ENCODE measurements around the gene ACSM6.

Gene ACSM6

GRCh38 chr10:95171336-95171735, 22.7 kb upstream of the ACSM6 start:
- Histone ChIP-seq H3K4me3 (ENCODE audit: low read depth, low read length) (no peak overlapping the region), H4K12ac (ENCODE audit: low read depth, low read length) (no peak overlapping the region), H3K23ac (ENCODE audit: low read length) (no peak overlapping the region), H3K79me2 (ENCODE audit: control insufficient read depth, insufficient read depth, low read length, poor library complexity) (no peaks in the 10 kb centered on the region), H2BK5ac (ENCODE audit: low read depth, low read length, poor library complexity) (no peak overlapping the region), H3K18ac (ENCODE audit: low read length) (no peak overlapping the region), H3K4ac (ENCODE audit: low read depth, low read length) (no peak overlapping the region), H2BK12ac (ENCODE audit: low read length) (no peak overlapping the region), H3K9ac (ENCODE audit: low read length) (no peak overlapping the region), H2AFZ (ENCODE audit: insufficient read depth, low read length, poor library complexity) (no peak overlapping the region), H3K79me1 (ENCODE audit: low read length) (no peaks in the 10 kb centered on the region), H3K27ac (ENCODE audit: low read depth, low read length) (no peak overlapping the region), H3K14ac (ENCODE audit: low read length) (no peak overlapping the region), H4K8ac (ENCODE audit: low read depth, low read length) (no peak overlapping the region), H3K4me2 (ENCODE audit: low read length) (no peak overlapping the region), H3K9me3 (ENCODE audit: insufficient read depth, low read depth, low read length) (peaks cover 1% of the 10 kb centered on the region), H3K27me3 (ENCODE audit: insufficient read depth, low read length) (no peaks in the 10 kb centered on the region), H2AK5ac (ENCODE audit: low read length) (no peak overlapping the region), H4K91ac (ENCODE audit: low read depth, low read length) (no peak overlapping the region), H2BK120ac (ENCODE audit: insufficient read depth, low read length, poor library complexity) (no peak overlapping the region), H3K4me1 (ENCODE audit: control insufficient read depth in 1 of 2, insufficient read depth in 2 of 2, low read length in 2 of 2) (no peaks in the 10 kb centered on the region), H3K36me3 (ENCODE audit: control insufficient read depth in 1 of 2, insufficient read depth in 2 of 2, low read length in 2 of 2) (no peaks in the 10 kb centered on the region)
- DNase-seq: no peak
- WGBS (ENCODE audit: extremely low coverage, insufficient coverage, insufficient read length): no CpG with 5 or more reads among the region's 3 CpGs

- Histone ChIP-seq H3K27ac (ENCODE audit: low read depth, low read length) (no peak overlapping the region), H3K36me3 (ENCODE audit: control insufficient read depth in 1 of 2, insufficient read depth in 2 of 2, low read length in 2 of 2) (no peaks in the 10 kb centered on the region)
Measured at GRCh38 chr10:95172851-95173250, 21.2 kb upstream of the ACSM6 start.

GRCh38 chr10:95176101-95176500, 17.9 kb upstream of the ACSM6 start:
- Histone ChIP-seq H3K23ac (ENCODE audit: low read length) (no peak overlapping the region), H4K8ac (ENCODE audit: low read depth, low read length) (no peak overlapping the region), H3K9me3 (ENCODE audit: insufficient read depth, low read depth, low read length) (peaks cover 2% of the 10 kb centered on the region), H2AK5ac (ENCODE audit: low read length) (no peak overlapping the region), H3K4me3 (ENCODE audit: low read depth, low read length) (no peak overlapping the region), H3K18ac (ENCODE audit: low read length) (no peak overlapping the region), H3K4ac (ENCODE audit: low read depth, low read length) (no peak overlapping the region), H3K4me2 (ENCODE audit: low read length) (no peak overlapping the region), H2AFZ (ENCODE audit: insufficient read depth, low read length, poor library complexity) (no peak overlapping the region), H3K27me3 (ENCODE audit: insufficient read depth, low read length) (no peaks in the 10 kb centered on the region), H4K12ac (ENCODE audit: low read depth, low read length) (no peak overlapping the region), H2BK12ac (ENCODE audit: low read length) (no peak overlapping the region), H3K27ac (ENCODE audit: low read depth, low read length) (no peak overlapping the region), H3K14ac (ENCODE audit: low read length) (no peak overlapping the region), H2BK5ac (ENCODE audit: low read depth, low read length, poor library complexity) (no peak overlapping the region), H3K79me1 (ENCODE audit: low read length) (no peaks in the 10 kb centered on the region), H3K9ac (ENCODE audit: low read length) (no peak overlapping the region), H4K91ac (ENCODE audit: low read depth, low read length) (no peak overlapping the region), H3K36me3 (ENCODE audit: control insufficient read depth in 1 of 2, insufficient read depth in 2 of 2, low read length in 2 of 2) (no peaks in the 10 kb centered on the region), H3K4me1 (ENCODE audit: control insufficient read depth in 1 of 2, insufficient read depth in 2 of 2, low read length in 2 of 2) (no peaks in the 10 kb centered on the region), H2BK120ac (ENCODE audit: insufficient read depth, low read length, poor library complexity) (no peak overlapping the region), H3K79me2 (ENCODE audit: control insufficient read depth, insufficient read depth, low read length, poor library complexity) (no peaks in the 10 kb centered on the region)
- DNase-seq: no peak
- WGBS (ENCODE audit: extremely low coverage, insufficient coverage, insufficient read length): no CpG with 5 or more reads among the region's 2 CpGs

More at GRCh38 chr10:95172851-95173250, 21.2 kb upstream of the ACSM6 start:
- no peaks in the 10 kb centered on the region for H3K4me1 ChIP-seq (ENCODE audit: control insufficient read depth in 1 of 2, insufficient read depth in 2 of 2, low read length in 2 of 2)
- no peak overlapping the region for H4K8ac ChIP-seq (ENCODE audit: low read depth, low read length)
- H3K27me3 ChIP-seq (ENCODE audit: insufficient read depth, low read length): no peaks in the 10 kb centered on the region
- H3K18ac ChIP-seq (ENCODE audit: low read length): no peak overlapping the region
- no peak for DNase-seq
- no peak overlapping the region for H2BK5ac ChIP-seq (ENCODE audit: low read depth, low read length, poor library complexity)
- no peak overlapping the region for H2BK120ac ChIP-seq (ENCODE audit: insufficient read depth, low read length, poor library complexity)
- no peak overlapping the region for H2AK5ac ChIP-seq (ENCODE audit: low read length)
- H2BK12ac ChIP-seq (ENCODE audit: low read length): no peak overlapping the region
- H3K4ac ChIP-seq (ENCODE audit: low read depth, low read length): no peak overlapping the region
- H3K4me2 ChIP-seq (ENCODE audit: low read length): no peak overlapping the region
- H3K9me3 ChIP-seq (ENCODE audit: insufficient read depth, low read depth, low read length): peaks cover 2% of the 10 kb centered on the region
- no peak overlapping the region for H3K23ac ChIP-seq (ENCODE audit: low read length)
- no CpG with 5 or more reads among the region's 1 CpG for WGBS (ENCODE audit: extremely low coverage, insufficient coverage, insufficient read length)
- no peak overlapping the region for H3K4me3 ChIP-seq (ENCODE audit: low read depth, low read length)
- H4K91ac ChIP-seq (ENCODE audit: low read depth, low read length): no peak overlapping the region
- H2AFZ ChIP-seq (ENCODE audit: insufficient read depth, low read length, poor library complexity): no peak overlapping the region
- no peak overlapping the region for H3K9ac ChIP-seq (ENCODE audit: low read length)
- no peaks in the 10 kb centered on the region for H3K79me1 ChIP-seq (ENCODE audit: low read length)
- no peaks in the 10 kb centered on the region for H3K79me2 ChIP-seq (ENCODE audit: control insufficient read depth, insufficient read depth, low read length, poor library complexity)
- no peak overlapping the region for H4K12ac ChIP-seq (ENCODE audit: low read depth, low read length)
- no peak overlapping the region for H3K14ac ChIP-seq (ENCODE audit: low read length)

DNA sequence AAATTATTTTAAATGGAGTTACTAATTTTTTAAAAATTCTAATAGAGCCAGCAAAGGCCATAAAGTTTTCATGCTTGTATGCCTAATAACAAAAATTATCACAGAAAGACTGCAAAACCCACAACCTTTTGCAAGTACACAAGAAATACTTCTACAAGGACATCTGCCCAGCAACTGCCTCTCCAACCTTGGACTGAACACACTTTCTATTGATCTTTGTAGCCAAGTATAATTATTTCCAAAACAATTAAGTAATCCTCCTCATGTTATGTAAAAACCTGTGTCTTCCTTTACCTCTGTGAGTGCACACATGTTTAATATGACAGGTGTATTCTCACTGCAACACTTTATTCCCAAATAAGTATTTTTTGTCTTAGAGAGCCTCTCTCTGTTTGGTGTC, 16.6 kb upstream of the ACSM6 start:
- no peak for DNase-seq

More for the DNA sequence above, 16.6 kb upstream of the ACSM6 start:
- Histone ChIP-seq H3K79me2 (ENCODE audit: control insufficient read depth, insufficient read depth, low read length, poor library complexity) (no peaks in the 10 kb centered on the region), H3K27me3 (ENCODE audit: insufficient read depth, low read length) (no peaks in the 10 kb centered on the region), H3K4me1 (ENCODE audit: control insufficient read depth in 1 of 2, insufficient read depth in 2 of 2, low read length in 2 of 2) (no peaks in the 10 kb centered on the region), H3K9ac (ENCODE audit: low read length) (no peak overlapping the region), H3K79me1 (ENCODE audit: low read length) (no peaks in the 10 kb centered on the region), H4K12ac (ENCODE audit: low read depth, low read length) (no peak overlapping the region), H3K36me3 (ENCODE audit: control insufficient read depth in 1 of 2, insufficient read depth in 2 of 2, low read length in 2 of 2) (no peaks in the 10 kb centered on the region), H3K4me2 (ENCODE audit: low read length) (no peak overlapping the region), H2BK12ac (ENCODE audit: low read length) (no peak overlapping the region), H3K18ac (ENCODE audit: low read length) (no peak overlapping the region), H3K9me3 (ENCODE audit: insufficient read depth, low read depth, low read length) (peaks cover 2% of the 10 kb centered on the region), H3K23ac (ENCODE audit: low read length) (no peak overlapping the region), H2BK120ac (ENCODE audit: insufficient read depth, low read length, poor library complexity) (no peak overlapping the region), H4K91ac (ENCODE audit: low read depth, low read length) (no peak overlapping the region), H4K8ac (ENCODE audit: low read depth, low read length) (no peak overlapping the region), H2BK5ac (ENCODE audit: low read depth, low read length, poor library complexity) (no peak overlapping the region), H3K27ac (ENCODE audit: low read depth, low read length) (no peak overlapping the region), H3K4me3 (ENCODE audit: low read depth, low read length) (no peak overlapping the region), H3K14ac (ENCODE audit: low read length) (no peak overlapping the region), H2AFZ (ENCODE audit: insufficient read depth, low read length, poor library complexity) (no peak overlapping the region), H3K4ac (ENCODE audit: low read depth, low read length) (no peak overlapping the region), H2AK5ac (ENCODE audit: low read length) (no peak overlapping the region)
